Measurements from ENCODE around the gene PKD1L1. TPM values are rescaled to one million over a fixed set of nuclear protein-coding genes. Genes with fewer than 3 reads are reported as not detected.

PKD1L1 gene
- total RNA-seq, 1 experiment from 2014 or later = 0.17 TPM

- H3K27ac Mint-ChIP-seq = no peak overlapping the region
- Histone ChIP-seq H3K27ac (ENCODE audit: insufficient read length, low read depth, low read length) (no peak overlapping the region), H2BK5ac (ENCODE audit: insufficient read length, low read length) (no peak overlapping the region), H4K91ac (ENCODE audit: insufficient read length, low read depth, low read length) (no peak overlapping the region), H3K79me1 (ENCODE audit: insufficient read depth, low read depth, low read length, poor library complexity, severe bottlenecking) (no peaks in the 10 kb centered on the region), H4K5ac (ENCODE audit: insufficient read length, low read depth, low read length) (no peak overlapping the region), H3K23me2 (ENCODE audit: insufficient read length, low read depth, low read length, poor library complexity, severe bottlenecking) (no peaks in the 10 kb centered on the region), H4K8ac (replicated peaks; ENCODE audit: insufficient read length, low read depth, low read length) (no peak overlapping the region), H4K20me1 (ENCODE audit: control insufficient read depth, insufficient read depth, insufficient read length) (no peaks in the 10 kb centered on the region), H3K4ac (ENCODE audit: low read depth, low read length) (no peak overlapping the region), H2BK15ac (ENCODE audit: low read depth, low read length) (no peak overlapping the region), H3K79me2 (ENCODE audit: insufficient read depth, low read length) (no peaks in the 10 kb centered on the region), H2AFZ (ENCODE audit: low read length) (no peak overlapping the region), H3K23ac (ENCODE audit: insufficient read length, low read depth, low read length) (no peak overlapping the region), H3K4me2 (ENCODE audit: insufficient read depth, insufficient read length, low read length) (no peak overlapping the region), H2BK20ac (ENCODE audit: low read depth, low read length, poor library complexity, severe bottlenecking) (no peak overlapping the region), H3T11ph (ENCODE audit: low read length) (no peak overlapping the region), H3K14ac (ENCODE audit: insufficient read depth, low read length) (no peak overlapping the region), H3K18ac (ENCODE audit: insufficient read length, low read depth, low read length) (no peak overlapping the region), H2BK120ac (ENCODE audit: low read depth, low read length, poor library complexity, severe bottlenecking) (no peak overlapping the region), H3K9ac (ENCODE audit: extremely low read depth, insufficient read length, low read length) (no peak overlapping the region), H2BK12ac (ENCODE audit: insufficient read length, low read depth, low read length) (no peak overlapping the region), H3K56ac (ENCODE audit: insufficient read length, low read depth, low read length) (no peak overlapping the region), H3K27me3 (ENCODE audit: insufficient read depth, low read length) (no peaks in the 10 kb centered on the region), H2AK5ac (ENCODE audit: insufficient read length, low read length) (no peak overlapping the region), H3K9me3 (ENCODE audit: control insufficient read depth, low read depth, low read length) (no peaks in the 10 kb centered on the region), H3K4me1 (ENCODE audit: insufficient read depth, low read length) (no peaks in the 10 kb centered on the region)
- no peaks in the 10 kb centered on the region for H3K9me3 Mint-ChIP-seq
- H3K4me3 Mint-ChIP-seq = no peak overlapping the region; a peak in 1 of 5 replicates
- H3K36me3 Mint-ChIP-seq (ENCODE audit: insufficient read depth in 1 of 3, low read depth in 3 of 3) = no peaks in the 10 kb centered on the region
- H3K4me1 Mint-ChIP-seq = peaks cover 4 to 10% of the 10 kb centered on the region in 2 experiments; a peak in 3 of 4 replicates
- peaks cover 3% of the 10 kb centered on the region; the same call in 1 of the 2 replicates for H3K27me3 Mint-ChIP-seq (ENCODE audit: low read depth)
- TF ChIP-seq CTCF (conservative IDR thresholded peaks at IDR 0.05) = no peak
- DNase-seq = no peak
- WGBS (ENCODE audit: extremely low coverage, insufficient read length, low lambda C conversion rate) = no CpG with 5 or more reads among the region's 10 CpGs
Observed at GRCh38 chr7:47811632-47812380, 136.5 kb downstream of the PKD1L1 start.
